ENCODE measurements around the gene PIEZO2.

DNA sequence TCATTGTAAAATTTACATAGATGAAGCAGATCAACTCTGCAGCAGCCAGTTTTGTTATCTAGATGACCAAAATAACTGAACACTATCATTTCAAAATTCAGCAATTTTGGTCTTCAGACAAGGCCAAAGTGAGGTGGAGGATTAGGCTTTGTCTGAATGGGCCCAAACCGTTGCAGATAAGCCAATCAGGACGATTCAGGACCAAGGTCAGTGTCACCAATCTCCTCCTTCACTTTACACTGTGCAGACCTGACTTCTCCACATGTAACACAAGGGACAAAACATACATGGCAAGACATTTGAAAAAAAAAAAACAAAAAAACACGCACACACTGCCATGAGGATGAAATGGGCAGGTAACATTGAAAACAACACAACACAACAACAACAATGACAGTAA is 412.4 kb downstream of the PIEZO2 start:
- TF ChIP-seq SPI1 (IDR thresholded peaks at IDR 0.05; ENCODE audit: borderline replicate concordance, low read depth) = no peak
- no peak for TF ChIP-seq CTCF (IDR thresholded peaks at IDR 0.05; ENCODE audit: insufficient read depth, low read length)
